Upper lobe of left lung (tissue), 6 donors: ENCODE data around the gene ITGA1. TPM values are rescaled to one million over a fixed set of nuclear protein-coding genes. Genes with fewer than 3 reads are reported as not detected.

Experiments used
- ATAC-seq, 2 donors: fragments of 200-7000 bp; cut with Tn5 transposase; one replicate each; pipeline ENCODE4 v1.9.1; 2022; ENCODE audit warnings: mild to moderate bottlenecking in 2 of 2, moderate library complexity in 2 of 2; ENCODE audit not compliant: low FRiP score in 2 of 2
- DNase-seq, 2 donors: peaks; one replicate each; pipeline ENCODE4 v3.0.0-alpha.2; 2019 to 2020
- H3K27ac ChIP-seq, 4 donors: fragments of 200-600 bp; sonication (generic); one replicate each; pipeline ENCODE4 v1.5.1; 2016 to 2019
- H3K27me3 ChIP-seq, 4 donors: fragments of 200-600 bp; sonication (generic); one replicate each; pipeline ENCODE4 v1.5.1; 2017 to 2019
- H3K36me3 ChIP-seq, 4 donors: fragments of 200-600 bp; sonication (generic); one replicate each; pipeline ENCODE4 v1.5.1; 2016 to 2019
- H3K4me1 ChIP-seq, 4 donors: fragments of 200-600 bp; sonication (generic); one replicate each; pipeline ENCODE4 v1.5.1; 2018 to 2019
- H3K4me3 ChIP-seq, 4 donors: fragments of 200-600 bp; sonication (generic); one replicate each; pipeline ENCODE4 v1.5.1; 2017 to 2019; ENCODE audit warnings: mild to moderate bottlenecking in 2 of 4, moderate library complexity in 1 of 4
- H3K9me3 ChIP-seq, 4 donors: fragments of 200-600 bp; sonication (generic); one replicate each; pipeline ENCODE4 v1.5.1; 2018 to 2019
- CTCF ChIP-seq, 6 experiments: fragments of 450-650 bp in 4 of 6; fragments of 200-600 bp in 2 of 6; sonication (generic) in 2 of 6; IDR thresholded peaks; one replicate each; pipeline ENCODE4 v1.5.1; 2016 to 2019; ENCODE audit warnings: antibody characterized with exemption in 6 of 6
- EP300 ChIP-seq, 4 donors: sonication (generic); formaldehyde crosslinking; IDR thresholded peaks; one replicate each; pipeline ENCODE4 v1.5.1; 2017; ENCODE audit warnings: antibody characterized with exemption in 4 of 4, control low read depth in 2 of 4
- POLR2A ChIP-seq, 4 donors: fragments of 450-650 bp; IDR thresholded peaks; one replicate each; pipeline ENCODE4 v1.5.1; 2016 to 2017; ENCODE audit warnings: antibody characterized with exemption in 4 of 4, mild to moderate bottlenecking in 2 of 4
- POLR2AphosphoS5 ChIP-seq, 2 donors: sonication (generic); formaldehyde crosslinking; IDR thresholded peaks; one replicate each; pipeline ENCODE4 v1.5.1; 2017; ENCODE audit warnings: antibody characterized with exemption in 2 of 2
- WGBS, 2 donors: methylation state at CpG; one replicate each; pipeline ENCODE4 v1.1.5; 2017 to 2018; 5-methylcytosine and 5-hydroxymethylcytosine counted together
- total RNA-seq, 6 donors: library from RNA; depleted of rRNA in 4 of 6; stranded (reverse); fragments of >200 nt in 4 of 6; gene quantifications; one replicate each; pipeline versions ENCODE4 v1.1.0 to v1.2.1, GENCODE V29; 2016 to 2021
- donor health status: DM: no; HTN: no; CAD: no; lungs with moderate emphysema.
- donor health status: DM: no; HTN: yes; CAD: no; lungs with severe emphysema.

Gene ITGA1
- total RNA-seq, 6 donors from 2014 or later: 19.9 to 134 (median 60.8) TPM

DNA sequence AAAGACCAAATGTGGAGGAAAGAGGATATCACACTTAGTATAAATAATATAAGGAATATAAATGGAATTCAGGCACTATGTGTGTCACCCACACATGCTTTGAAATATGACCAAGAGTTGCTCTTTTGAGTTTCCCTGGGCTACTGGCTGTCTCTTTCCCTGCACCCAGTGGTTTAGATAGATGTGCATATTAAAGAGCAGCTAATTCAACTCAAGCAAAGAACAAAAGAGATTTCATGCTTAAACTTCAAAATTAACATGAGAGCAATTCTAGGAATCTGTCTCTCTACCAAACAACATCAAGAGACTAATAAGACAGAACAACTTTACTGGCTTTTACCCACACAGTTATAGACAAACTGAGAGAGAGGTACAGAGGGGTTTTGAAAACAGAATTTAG, 38.0 kb upstream of the ITGA1 start:
- TF ChIP-seq EP300 (IDR thresholded peaks at IDR 0.05) (no peak), CTCF (IDR thresholded peaks at IDR 0.05) (no peak), POLR2AphosphoS5 (IDR thresholded peaks at IDR 0.05) (no peak), POLR2A (IDR thresholded peaks at IDR 0.05) (no peak)
- no peak overlapping the region for H3K27ac ChIP-seq
- ATAC-seq: no peak

DNA sequence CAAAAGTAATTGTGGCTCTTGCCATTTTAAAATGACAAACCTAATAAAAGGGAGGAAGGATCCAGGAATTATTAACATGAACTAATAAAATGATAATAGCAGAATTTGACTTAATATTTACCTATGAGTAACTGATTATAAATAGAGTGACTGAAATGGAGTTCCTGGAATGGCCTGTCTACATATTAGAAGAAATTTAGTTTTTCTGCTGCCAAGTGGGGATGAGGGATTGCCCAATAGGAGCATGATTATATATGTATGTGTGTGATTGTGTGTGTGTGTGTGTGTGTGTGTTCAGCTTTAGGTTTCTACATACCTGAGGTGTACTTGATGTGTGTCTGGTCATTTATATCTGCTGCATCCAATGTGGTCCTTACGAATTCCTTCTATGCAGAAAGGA, 36.6 kb upstream of the ITGA1 start:
- DNase-seq (no peak), ATAC-seq (no peak)
- H3K27ac ChIP-seq: no peak overlapping the region
- TF ChIP-seq CTCF (IDR thresholded peaks at IDR 0.05): no peak
- H3K36me3 ChIP-seq: no peaks in the 10 kb centered on the region
- WGBS, 2 donors: 96% methylated on average over 1 of the region's 1 CpG
- peaks cover 0 to 2% (median 0%) of the 10 kb centered on the region in 4 donors for H3K4me1 ChIP-seq
- H3K27me3 ChIP-seq: no peaks in the 10 kb centered on the region
- H3K4me3 ChIP-seq: no peak overlapping the region
- no peaks in the 10 kb centered on the region for H3K9me3 ChIP-seq

More for the DNA sequence above, 38.0 kb upstream of the ITGA1 start:
- DNase-seq: no peak
- Histone ChIP-seq H3K36me3 (no peaks in the 10 kb centered on the region), H3K4me1 (peaks cover 0 to 2% (median under 1%) of the 10 kb centered on the region in 4 donors), H3K4me3 (no peak overlapping the region), H3K27me3 (no peaks in the 10 kb centered on the region), H3K9me3 (no peaks in the 10 kb centered on the region)

DNA sequence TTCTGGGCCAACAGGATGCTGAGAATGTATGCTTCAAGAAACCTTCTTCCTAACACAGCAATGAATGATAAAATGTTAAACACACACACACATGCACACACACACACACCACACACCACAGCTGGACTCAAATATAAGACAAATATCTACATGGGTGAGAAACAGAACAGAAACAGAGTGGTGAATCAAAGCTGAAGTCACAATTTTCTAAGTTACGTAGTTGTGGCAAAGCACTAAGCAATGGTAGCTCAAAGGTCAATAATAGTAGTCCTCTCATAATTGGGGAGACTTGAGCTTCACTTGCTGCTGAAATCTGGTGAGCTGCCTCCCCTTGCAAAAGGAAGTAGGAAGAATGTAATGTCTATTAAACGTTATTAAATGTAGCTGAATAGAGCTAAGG, 33.7 kb upstream of the ITGA1 start:
- no peak for ATAC-seq

DNA sequence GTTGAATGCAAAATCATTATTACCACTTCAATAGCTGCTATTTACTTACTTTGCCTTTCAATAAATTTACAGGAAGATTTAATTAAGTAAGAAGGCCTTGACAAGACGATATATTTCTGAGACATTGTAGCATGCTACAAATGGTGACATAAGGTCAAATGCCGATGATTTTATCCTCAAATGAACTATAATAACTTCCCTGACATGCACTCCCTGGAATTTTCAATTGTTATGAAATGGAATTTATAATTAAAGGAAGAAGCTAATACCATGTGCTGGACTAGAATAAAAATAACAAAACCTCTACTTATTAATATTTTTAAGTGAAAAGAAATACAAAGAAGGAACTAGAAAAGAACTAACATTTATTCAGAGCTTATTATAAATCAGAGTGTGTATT, 30.2 kb upstream of the ITGA1 start:
- no peaks in the 10 kb centered on the region for H3K27me3 ChIP-seq

More for the DNA sequence above, 33.7 kb upstream of the ITGA1 start:
- H3K9me3 ChIP-seq: no peaks in the 10 kb centered on the region
- H3K27ac ChIP-seq: no peak overlapping the region
- H3K27me3 ChIP-seq: no peaks in the 10 kb centered on the region
- 85 to 88% methylated on average over 2 of the region's 2 CpGs for WGBS, 2 donors
- TF ChIP-seq POLR2A (IDR thresholded peaks at IDR 0.05) (no peak), CTCF (IDR thresholded peaks at IDR 0.05) (no peak), EP300 (IDR thresholded peaks at IDR 0.05) (no peak), POLR2AphosphoS5 (IDR thresholded peaks at IDR 0.05) (no peak)
- DNase-seq: no peak
- H3K4me1 ChIP-seq: peaks cover 0 to 2% (median 0%) of the 10 kb centered on the region in 4 donors
- no peak overlapping the region for H3K4me3 ChIP-seq
- no peaks in the 10 kb centered on the region for H3K36me3 ChIP-seq

More for the DNA sequence above, 30.2 kb upstream of the ITGA1 start:
- H3K9me3 ChIP-seq: no peaks in the 10 kb centered on the region
- no peak for ATAC-seq
- TF ChIP-seq CTCF (IDR thresholded peaks at IDR 0.05) (no peak), POLR2AphosphoS5 (IDR thresholded peaks at IDR 0.05) (no peak), EP300 (IDR thresholded peaks at IDR 0.05) (no peak), POLR2A (IDR thresholded peaks at IDR 0.05) (no peak)
- no peaks in the 10 kb centered on the region for H3K4me1 ChIP-seq
- H3K27ac ChIP-seq: peak overlapping the region in 1 of 4 donors; percentile 27
- H3K4me3 ChIP-seq: no peak overlapping the region
- DNase-seq: no peak
- no peaks in the 10 kb centered on the region for H3K36me3 ChIP-seq
- 44 to 58% methylated on average over 2 of the region's 2 CpGs for WGBS, 2 donors
